DOHH2 (cell line): ENCODE results near the gene HSPBP1.

Experiments used
- EZH2phosphoT487 ChIP-seq: fragments of 200-600 bp; sonication (generic); IDR thresholded peaks from 2 replicates; pipeline ENCODE4 v1.6.1; 2017; ENCODE audit warnings: borderline replicate concordance, mild to moderate bottlenecking, antibody characterized with exemption, low read length, moderate library complexity, mixed read lengths
- TF ChIP-seq, protein P1 (sequence below): fragments of 200-600 bp; sonication (generic); IDR thresholded peaks from one replicate; pipeline ENCODE4 v1.5.1; 2014; ENCODE audit warnings: antibody characterized with exemption, mild to moderate bottlenecking, low read depth, low read length; ENCODE audit not compliant: poor library complexity, severe bottlenecking

DNA sequence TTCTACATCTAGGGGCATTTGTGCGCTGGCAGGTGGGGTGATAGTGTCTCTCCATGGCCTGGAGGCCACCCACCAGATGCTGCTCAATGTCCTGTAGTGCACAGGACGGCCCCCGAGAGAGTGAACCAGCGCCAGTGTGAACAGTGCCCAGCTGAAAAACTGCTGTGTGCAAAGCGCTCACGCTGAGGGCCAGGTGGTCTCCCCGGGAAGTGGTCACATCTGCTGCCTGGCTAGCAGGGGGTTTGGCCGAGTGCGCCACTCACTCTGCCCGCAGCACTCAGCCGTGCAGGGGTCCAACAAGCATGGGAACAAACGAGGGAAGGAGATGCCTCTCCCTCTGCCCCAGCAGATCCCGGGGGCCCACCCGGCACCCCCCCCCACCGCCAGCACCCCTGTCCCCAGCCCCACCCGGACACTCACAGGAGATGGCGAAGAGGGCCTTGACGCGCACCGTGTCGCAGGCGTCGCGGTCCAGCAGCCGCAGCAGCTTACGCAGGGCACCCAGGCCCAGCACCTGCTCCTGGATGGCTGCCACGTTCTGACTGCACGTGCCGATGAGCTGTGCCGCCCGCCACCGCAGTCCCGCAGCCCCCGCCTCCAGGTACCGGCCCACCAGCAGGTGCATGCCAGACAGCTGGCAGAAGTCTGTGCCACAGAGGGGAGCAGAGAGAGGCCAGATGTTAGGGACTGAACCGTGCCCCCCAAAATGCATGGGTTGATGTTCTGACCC lies 5.8 kb downstream of the HSPBP1 start:
- TF ChIP-seq, protein P1, sequence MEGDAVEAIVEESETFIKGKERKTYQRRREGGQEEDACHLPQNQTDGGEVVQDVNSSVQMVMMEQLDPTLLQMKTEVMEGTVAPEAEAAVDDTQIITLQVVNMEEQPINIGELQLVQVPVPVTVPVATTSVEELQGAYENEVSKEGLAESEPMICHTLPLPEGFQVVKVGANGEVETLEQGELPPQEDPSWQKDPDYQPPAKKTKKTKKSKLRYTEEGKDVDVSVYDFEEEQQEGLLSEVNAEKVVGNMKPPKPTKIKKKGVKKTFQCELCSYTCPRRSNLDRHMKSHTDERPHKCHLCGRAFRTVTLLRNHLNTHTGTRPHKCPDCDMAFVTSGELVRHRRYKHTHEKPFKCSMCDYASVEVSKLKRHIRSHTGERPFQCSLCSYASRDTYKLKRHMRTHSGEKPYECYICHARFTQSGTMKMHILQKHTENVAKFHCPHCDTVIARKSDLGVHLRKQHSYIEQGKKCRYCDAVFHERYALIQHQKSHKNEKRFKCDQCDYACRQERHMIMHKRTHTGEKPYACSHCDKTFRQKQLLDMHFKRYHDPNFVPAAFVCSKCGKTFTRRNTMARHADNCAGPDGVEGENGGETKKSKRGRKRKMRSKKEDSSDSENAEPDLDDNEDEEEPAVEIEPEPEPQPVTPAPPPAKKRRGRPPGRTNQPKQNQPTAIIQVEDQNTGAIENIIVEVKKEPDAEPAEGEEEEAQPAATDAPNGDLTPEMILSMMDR, result no peak
- no peak for TF ChIP-seq EZH2phosphoT487
